ENCODE measurements around the gene SEL1L3.

DNA sequence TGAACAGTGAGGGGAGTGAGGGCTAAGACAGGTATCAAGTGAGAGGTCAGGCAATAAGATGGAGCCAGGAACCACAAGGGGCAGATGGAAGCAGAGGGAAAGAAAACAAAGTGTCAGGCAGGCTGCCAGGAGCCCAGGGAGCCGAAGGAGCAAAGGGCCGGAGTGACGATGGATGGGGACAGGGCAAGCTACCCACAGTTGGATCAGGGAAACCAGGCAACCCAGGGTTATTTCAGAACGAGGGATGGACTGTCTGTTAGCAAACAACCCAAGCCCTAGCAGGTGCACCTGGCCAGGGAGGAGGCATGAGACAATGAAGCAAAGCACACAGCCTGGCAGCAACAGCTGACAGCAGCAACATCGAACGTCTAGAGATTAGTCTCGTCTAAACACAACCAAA lies 39.2 kb downstream of the SEL1L3 start:
- TF ChIP-seq, protein P1, sequence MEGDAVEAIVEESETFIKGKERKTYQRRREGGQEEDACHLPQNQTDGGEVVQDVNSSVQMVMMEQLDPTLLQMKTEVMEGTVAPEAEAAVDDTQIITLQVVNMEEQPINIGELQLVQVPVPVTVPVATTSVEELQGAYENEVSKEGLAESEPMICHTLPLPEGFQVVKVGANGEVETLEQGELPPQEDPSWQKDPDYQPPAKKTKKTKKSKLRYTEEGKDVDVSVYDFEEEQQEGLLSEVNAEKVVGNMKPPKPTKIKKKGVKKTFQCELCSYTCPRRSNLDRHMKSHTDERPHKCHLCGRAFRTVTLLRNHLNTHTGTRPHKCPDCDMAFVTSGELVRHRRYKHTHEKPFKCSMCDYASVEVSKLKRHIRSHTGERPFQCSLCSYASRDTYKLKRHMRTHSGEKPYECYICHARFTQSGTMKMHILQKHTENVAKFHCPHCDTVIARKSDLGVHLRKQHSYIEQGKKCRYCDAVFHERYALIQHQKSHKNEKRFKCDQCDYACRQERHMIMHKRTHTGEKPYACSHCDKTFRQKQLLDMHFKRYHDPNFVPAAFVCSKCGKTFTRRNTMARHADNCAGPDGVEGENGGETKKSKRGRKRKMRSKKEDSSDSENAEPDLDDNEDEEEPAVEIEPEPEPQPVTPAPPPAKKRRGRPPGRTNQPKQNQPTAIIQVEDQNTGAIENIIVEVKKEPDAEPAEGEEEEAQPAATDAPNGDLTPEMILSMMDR (IDR thresholded peaks at IDR 0.05) = no peak
- no peak for TF ChIP-seq POLR2A (IDR thresholded peaks at IDR 0.05)
